Gastrocnemius medialis (tissue), 4 donors: Measurements from ENCODE around the gene KIF3A.

Experiments used
- CTCF ChIP-seq, 5 experiments: fragments of 450-650 bp in 3 of 5; fragments of 200-600 bp in 2 of 5; sonication (generic) in 2 of 5; IDR thresholded peaks in 4 of 5; conservative IDR thresholded peaks in 1 of 5; 1 replicate in 4 of 5; 2 replicates in 1 of 5; pipeline ENCODE4 v1.5.1; 2016 to 2019; ENCODE audit warnings: antibody characterized with exemption in 5 of 5, mild to moderate bottlenecking in 3 of 5, moderate library complexity in 3 of 5
- POLR2A ChIP-seq, 2 donors: fragments of 450-650 bp; IDR thresholded peaks; one replicate each; pipeline ENCODE4 v1.6.1; 2017; ENCODE audit warnings: antibody characterized with exemption in 2 of 2, mild to moderate bottlenecking in 2 of 2, moderate library complexity in 2 of 2

- TF ChIP-seq CTCF (IDR thresholded peaks at IDR 0.05 in 4 of 5, conservative IDR thresholded peaks at IDR 0.05 in 1 of 5) (no peak), POLR2A (IDR thresholded peaks at IDR 0.05) (no peak)
These were observed 58.2 kb downstream of the KIF3A start for GRCh38 chr5:132679166-132679565.
